Right atrium auricular region (tissue), 2 donors: ENCODE results near the gene ARHGEF7. TPM values are rescaled to one million over a fixed set of nuclear protein-coding genes. Genes with fewer than 3 reads are reported as not detected.
A peak's percentile ranks its signal among the peaks of the same experiment; 100 is the strongest.

ENCODE experiments used
- DNase-seq: peaks from one replicate; pipeline ENCODE4 v3.0.0-alpha.2; 2019; ENCODE audit warnings: low spot score
- H3K27ac ChIP-seq, 2 donors: fragments of 200-600 bp; sonication (generic); 1 replicate in 1 of 2; 2 replicates in 1 of 2; pipeline ENCODE4 v1.5.1; 2016 to 2019
- H3K27me3 ChIP-seq, 2 donors: fragments of 200-600 bp; sonication (generic); one replicate each; pipeline versions ENCODE4 v1.5.1 to v1.6.0; 2017 to 2019
- H3K36me3 ChIP-seq: fragments of 200-600 bp; sonication (generic); one replicate; pipeline ENCODE4 v1.5.1; 2016
- H3K4me1 ChIP-seq, 2 donors: fragments of 200-600 bp; sonication (generic); one replicate each; pipeline versions ENCODE4 v1.5.1 to v1.6.0; 2017 to 2019
- H3K4me3 ChIP-seq, 2 donors: fragments of 200-600 bp; sonication (generic); 1 replicate in 1 of 2; 2 replicates in 1 of 2; pipeline ENCODE4 v1.5.1; 2017 to 2019; ENCODE audit warnings: mild to moderate bottlenecking in 1 of 2, moderate library complexity in 1 of 2
- H3K9me3 ChIP-seq, 2 donors: fragments of 200-600 bp; sonication (generic); one replicate each; pipeline ENCODE4 v1.5.1; 2019
- CTCF ChIP-seq, 2 donors: fragments of 200-600 bp; sonication (generic); IDR thresholded peaks; one replicate each; pipeline ENCODE4 v1.5.1; 2019; ENCODE audit warnings: antibody characterized with exemption in 2 of 2
- total RNA-seq, 2 donors: library from RNA; depleted of rRNA; stranded (reverse); fragments of >200 nt; gene quantifications; one replicate each; pipeline ENCODE4 v1.1.0, GENCODE V29; 2016

Gene ARHGEF7
- total RNA-seq, 2 donors from 2014 or later: 27.8 to 36.9 TPM

- Histone ChIP-seq H3K4me3 (peak overlapping the region in 1 of 2 donors; percentile 15), H3K36me3 (no peaks in the 10 kb centered on the region), H3K4me1 (peaks cover 0 to 73% of the 10 kb centered on the region in 2 donors), H3K27me3 (no peaks in the 10 kb centered on the region), H3K9me3 (no peaks in the 10 kb centered on the region), H3K27ac (peak overlapping the region in 1 of 2 donors; percentile 15)
- no peak for TF ChIP-seq CTCF (IDR thresholded peaks at IDR 0.05)
- no peak for DNase-seq
Observed at GRCh38 chr13:111210091-111210490, 95.0 kb downstream of the ARHGEF7 start.

- H3K4me3 ChIP-seq: peak overlapping the region in 1 of 2 donors; percentile 15
- no peaks in the 10 kb centered on the region for H3K36me3 ChIP-seq
- no peak for TF ChIP-seq CTCF (IDR thresholded peaks at IDR 0.05)
- H3K9me3 ChIP-seq: no peaks in the 10 kb centered on the region
- peaks cover 0 to 76% of the 10 kb centered on the region in 2 donors for H3K4me1 ChIP-seq
- peak overlapping the region in 1 of 2 donors; percentile 15 for H3K27ac ChIP-seq
- DNase-seq: no peak
- H3K27me3 ChIP-seq: no peaks in the 10 kb centered on the region
Observed at GRCh38 chr13:111210544-111211469, 95.7 kb downstream of the ARHGEF7 start.

- H3K4me1 ChIP-seq: peaks cover 0 to 83% of the 10 kb centered on the region in 2 donors
- H3K4me3 ChIP-seq: no peak overlapping the region
- H3K9me3 ChIP-seq: no peaks in the 10 kb centered on the region
- no peaks in the 10 kb centered on the region for H3K27me3 ChIP-seq
- H3K27ac ChIP-seq: peak overlapping the region in 1 of 2 donors; percentile 13
- TF ChIP-seq CTCF (IDR thresholded peaks at IDR 0.05): no peak
- DNase-seq: no peak
- no peaks in the 10 kb centered on the region for H3K36me3 ChIP-seq
Observed at GRCh38 chr13:111211789-111212516, 96.8 kb downstream of the ARHGEF7 start.

- Histone ChIP-seq H3K27ac (no peak overlapping the region), H3K9me3 (no peaks in the 10 kb centered on the region), H3K4me3 (no peak overlapping the region), H3K36me3 (no peaks in the 10 kb centered on the region), H3K4me1 (peaks cover 0 to 87% of the 10 kb centered on the region in 2 donors), H3K27me3 (no peaks in the 10 kb centered on the region)
- no peak for DNase-seq
- TF ChIP-seq CTCF (IDR thresholded peaks at IDR 0.05): no peak
Observed at GRCh38 chr13:111212517-111212873, 97.4 kb downstream of the ARHGEF7 start.

- no peak overlapping the region for H3K4me3 ChIP-seq
- peaks cover 0 to 87% of the 10 kb centered on the region in 2 donors for H3K4me1 ChIP-seq
- H3K9me3 ChIP-seq: no peaks in the 10 kb centered on the region
- no peak for DNase-seq
- H3K27ac ChIP-seq: peak overlapping the region in 1 of 2 donors; percentile 15
- no peaks in the 10 kb centered on the region for H3K27me3 ChIP-seq
- H3K36me3 ChIP-seq: no peaks in the 10 kb centered on the region
- no peak for TF ChIP-seq CTCF (IDR thresholded peaks at IDR 0.05)
Observed at GRCh38 chr13:111213964-111214726, 99.0 kb downstream of the ARHGEF7 start.
